ENCODE data around the gene ANGEL2.

- TF ChIP-seq CTCF (IDR thresholded peaks at IDR 0.05) (no peak), POLR2A (IDR thresholded peaks at IDR 0.05) (no peak)
Observed at GRCh38 chr1:213008564-213008963, 7.1 kb downstream of the ANGEL2 start.
